Gastroesophageal sphincter (tissue), 3 donors: Measurements from ENCODE around the gene CCDC61.

ENCODE experiments used
- POLR2A ChIP-seq, 2 donors: fragments of 450-650 bp; IDR thresholded peaks; one replicate each; pipeline ENCODE4 v1.6.1; 2017; ENCODE audit warnings: antibody characterized with exemption in 2 of 2, mild to moderate bottlenecking in 2 of 2, moderate library complexity in 1 of 2
- POLR2AphosphoS5 ChIP-seq: sonication (generic); formaldehyde crosslinking; IDR thresholded peaks from one replicate; pipeline ENCODE4 v1.6.1; 2017; ENCODE audit warnings: antibody characterized with exemption
- TF ChIP-seq, protein P1 (sequence below), 4 experiments: fragments of 200-600 bp in 2 of 4; fragments of 450-650 bp in 2 of 4; sonication (generic) in 1 of 4; IDR thresholded peaks; one replicate each; pipeline ENCODE4 v1.5.1; 2017 to 2019; ENCODE audit warnings: antibody characterized with exemption in 4 of 4, mild to moderate bottlenecking in 2 of 4, moderate library complexity in 2 of 4

DNA sequence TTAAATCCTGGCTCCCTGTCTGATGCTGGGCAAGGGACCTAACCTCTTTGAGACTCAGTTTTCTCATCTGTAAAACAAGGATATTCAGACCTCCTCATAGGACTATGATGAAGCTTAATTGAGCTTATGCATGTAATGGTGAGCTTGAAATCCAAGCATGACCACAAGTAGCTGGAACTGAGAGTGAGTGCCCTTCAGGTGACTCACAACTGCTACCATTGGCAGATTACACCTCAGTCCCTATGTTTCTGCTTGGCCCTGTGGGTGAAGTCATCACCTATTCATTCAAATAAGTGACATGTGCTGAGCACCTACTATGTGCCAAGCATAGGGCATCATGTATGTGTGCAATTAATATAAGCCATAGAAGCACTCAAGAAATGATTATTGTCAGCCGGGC is 47.3 kb upstream of the CCDC61 start:
- TF ChIP-seq, protein P1, sequence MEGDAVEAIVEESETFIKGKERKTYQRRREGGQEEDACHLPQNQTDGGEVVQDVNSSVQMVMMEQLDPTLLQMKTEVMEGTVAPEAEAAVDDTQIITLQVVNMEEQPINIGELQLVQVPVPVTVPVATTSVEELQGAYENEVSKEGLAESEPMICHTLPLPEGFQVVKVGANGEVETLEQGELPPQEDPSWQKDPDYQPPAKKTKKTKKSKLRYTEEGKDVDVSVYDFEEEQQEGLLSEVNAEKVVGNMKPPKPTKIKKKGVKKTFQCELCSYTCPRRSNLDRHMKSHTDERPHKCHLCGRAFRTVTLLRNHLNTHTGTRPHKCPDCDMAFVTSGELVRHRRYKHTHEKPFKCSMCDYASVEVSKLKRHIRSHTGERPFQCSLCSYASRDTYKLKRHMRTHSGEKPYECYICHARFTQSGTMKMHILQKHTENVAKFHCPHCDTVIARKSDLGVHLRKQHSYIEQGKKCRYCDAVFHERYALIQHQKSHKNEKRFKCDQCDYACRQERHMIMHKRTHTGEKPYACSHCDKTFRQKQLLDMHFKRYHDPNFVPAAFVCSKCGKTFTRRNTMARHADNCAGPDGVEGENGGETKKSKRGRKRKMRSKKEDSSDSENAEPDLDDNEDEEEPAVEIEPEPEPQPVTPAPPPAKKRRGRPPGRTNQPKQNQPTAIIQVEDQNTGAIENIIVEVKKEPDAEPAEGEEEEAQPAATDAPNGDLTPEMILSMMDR (IDR thresholded peaks at IDR 0.05): no peak
- no peak for TF ChIP-seq POLR2A (IDR thresholded peaks at IDR 0.05)
- TF ChIP-seq POLR2AphosphoS5: no peak
